GM12878 (cell line): ENCODE measurements around the gene CAMK2D.

Experiments
- BHLHE40 ChIP-seq, 2 experiments: fragments of 450-650 bp in 1 of 2; IDR thresholded peaks; 2 replicates each; pipeline ENCODE4 v1.6.1; 2011 to 2017; ENCODE audit warnings: low read depth in 2 of 2, borderline replicate concordance in 1 of 2, improper control_type of control experiment in 1 of 2, low read length in 1 of 2, mild to moderate bottlenecking in 1 of 2
- BMI1 ChIP-seq: fragments of 450-650 bp; IDR thresholded peaks from 2 replicates; pipeline ENCODE4 v1.6.1; 2016; ENCODE audit warnings: mild to moderate bottlenecking, moderate library complexity, borderline replicate concordance
- CTCF ChIP-seq, 3 experiments: IDR thresholded peaks in 2 of 3; conservative IDR thresholded peaks in 1 of 3; 2 replicates each; pipeline ENCODE4 v1.5.1; 2011; ENCODE audit warnings: low read depth in 3 of 3, low read length in 3 of 3, mild to moderate bottlenecking in 3 of 3, control low read depth in 2 of 3, moderate library complexity in 2 of 3, inconsistent platforms in 1 of 3, mixed read lengths in 1 of 3; ENCODE audit not compliant: control insufficient read depth in 2 of 3, insufficient read depth in 1 of 3; ENCODE audit errors: extremely low read depth in 1 of 3
- EP300 ChIP-seq, 2 experiments: fragments of 150-350 bp in 1 of 2; IDR thresholded peaks; 2 replicates each; pipeline ENCODE4 v1.6.1; 2011 to 2012; ENCODE audit warnings: low read depth in 2 of 2, low read length in 2 of 2, borderline replicate concordance in 1 of 2, improper control_type of control experiment in 1 of 2, inconsistent platforms in 1 of 2; ENCODE audit not compliant: control insufficient read depth in 1 of 2
- HDGF ChIP-seq: fragments of 450-650 bp; IDR thresholded peaks from 2 replicates; pipeline ENCODE4 v1.6.1; 2016; ENCODE audit warnings: antibody characterized with exemption
- MAX ChIP-seq: IDR thresholded peaks from 2 replicates; pipeline ENCODE4 v1.6.1; 2012; ENCODE audit warnings: low read depth, low read length, improper control_type of control experiment
- POLR2A ChIP-seq: IDR thresholded peaks from 2 replicates; pipeline ENCODE4 v1.6.1; 2011; ENCODE audit warnings: low read depth, mild to moderate bottlenecking, low read length
- SRF ChIP-seq, 2 experiments: IDR thresholded peaks; 2 replicates each; pipeline ENCODE4 v1.6.1; 2011; ENCODE audit warnings: low read depth in 2 of 2, low read length in 2 of 2, mild to moderate bottlenecking in 1 of 2, moderate library complexity in 1 of 2
- TAF1 ChIP-seq: IDR thresholded peaks from 2 replicates; pipeline ENCODE4 v1.6.1; 2011; ENCODE audit warnings: mild to moderate bottlenecking, low read depth, low read length, borderline replicate concordance
- USF2 ChIP-seq: IDR thresholded peaks from 2 replicates; pipeline ENCODE4 v1.6.1; 2011; ENCODE audit warnings: low read depth, low read length, improper control_type of control experiment, borderline replicate concordance
- ZBTB33 ChIP-seq: fragments of 450-650 bp; IDR thresholded peaks from 2 replicates; pipeline ENCODE4 v1.6.1; 2017; ENCODE audit warnings: mild to moderate bottlenecking
- ZNF384 ChIP-seq: IDR thresholded peaks from 2 replicates; pipeline ENCODE4 v1.6.1; 2012; ENCODE audit warnings: low read depth, mild to moderate bottlenecking, low read length, improper control_type of control experiment, borderline replicate concordance
- ZNF592 ChIP-seq: fragments of 450-650 bp; IDR thresholded peaks from 2 replicates; pipeline ENCODE4 v1.6.1; 2017; ENCODE audit warnings: mild to moderate bottlenecking, moderate library complexity

GRCh38 chr4:113689394-113689793 is 72.1 kb downstream of the CAMK2D start:
- TF ChIP-seq TAF1 (no peak), ZNF384 (no peak), ZBTB33 (no peak), POLR2A (no peak), CTCF (IDR thresholded peaks at IDR 0.05 in 2 of 3, conservative IDR thresholded peaks at IDR 0.05 in 1 of 3; ENCODE audit: control insufficient read depth in 2 of 3, extremely low read depth in 1 of 3, insufficient read depth in 1 of 3, low read depth in 3 of 3, low read length in 3 of 3) (no peak), ZNF592 (no peak), USF2 (no peak), BMI1 (no peak), MAX (no peak), HDGF (no peak), SRF (IDR thresholded peaks at IDR 0.05; ENCODE audit: low read depth in 2 of 2, low read length in 2 of 2) (no peak), BHLHE40 (IDR thresholded peaks at IDR 0.05; ENCODE audit: borderline replicate concordance in 1 of 2, low read depth in 2 of 2, low read length in 1 of 2) (no peak), EP300 (IDR thresholded peaks at IDR 0.05; ENCODE audit: borderline replicate concordance in 1 of 2, control insufficient read depth in 1 of 2, low read depth in 2 of 2, low read length in 2 of 2) (no peak)
